H1 (cell line): ENCODE measurements around the gene CDV3. TPM values are rescaled to one million over a fixed set of nuclear protein-coding genes. Genes with fewer than 3 reads are reported as not detected.

Experiments
- CTCF ChIA-PET: fragments of 300-600 bp; sonication (Branson Sonifier 250); formaldehyde crosslinking; loops from one replicate; lab custom pipeline; 2021; ENCODE audit not compliant: partially characterized antibody; lab: Charles Lee
- POLR2A ChIA-PET: fragments of 300-600 bp; sonication (Branson Sonifier 250); formaldehyde crosslinking; loops from one replicate; lab custom pipeline; 2021; ENCODE audit warnings: inconsistent platforms; ENCODE audit not compliant: partially characterized antibody; lab: Charles Lee
- DNase-seq, 2 experiments: peaks; one replicate each; pipeline versions ENCODE4 v3.0.0 to v3.0.0-alpha.2; 2010 to 2022; ENCODE audit warnings: low spot score in 2 of 2, low read depth in 1 of 2, mixed read lengths in 1 of 2
- FAIRE-seq: peaks from 2 replicates; lab custom pipeline; 2011; peaks lifted over from hg19 to GRCh38; lab: Jason Lieb, UNC
- H2AFZ ChIP-seq: 2 replicates; pipeline ENCODE4 v1.8.1; 2012; ENCODE audit warnings: low read length, inconsistent platforms
- H2AK5ac ChIP-seq: 2 replicates; pipeline ENCODE4 v1.6.1; 2013; ENCODE audit warnings: low read depth, low read length
- H2BK120ac ChIP-seq: replicated peaks from 2 replicates; pipeline ENCODE3; 2013; ENCODE audit warnings: low read depth, low read length, inconsistent platforms
- H2BK12ac ChIP-seq: 2 replicates; pipeline ENCODE4 v1.6.1; 2013; ENCODE audit warnings: low read depth, low read length
- H2BK15ac ChIP-seq: 2 replicates; pipeline ENCODE4 v1.6.1; 2013; ENCODE audit warnings: low read length
- H2BK20ac ChIP-seq: 2 replicates; pipeline ENCODE4 v1.6.1; 2013; ENCODE audit warnings: low read length
- H2BK5ac ChIP-seq: 2 replicates; pipeline ENCODE4 v1.6.1; 2013; ENCODE audit warnings: low read depth, low read length
- H3K14ac ChIP-seq: 2 replicates; pipeline ENCODE4 v1.6.1; 2013; ENCODE audit warnings: inconsistent platforms; ENCODE audit not compliant: insufficient read length
- H3K18ac ChIP-seq: 2 replicates; pipeline ENCODE4 v1.6.1; 2013; ENCODE audit warnings: low read length; ENCODE audit errors: extremely low read depth
- H3K23ac ChIP-seq: 2 replicates; pipeline ENCODE4 v1.6.1; 2013; ENCODE audit warnings: inconsistent platforms; ENCODE audit not compliant: insufficient read length
- H3K23me2 ChIP-seq: 2 replicates; pipeline ENCODE4 v1.6.1; 2013; ENCODE audit warnings: low read depth, low read length
- H3K27ac ChIP-seq: 2 replicates; pipeline ENCODE4 v1.6.1; 2011; ENCODE audit warnings: low read depth, low read length, inconsistent platforms
- H3K27me3 ChIP-seq, 4 experiments: replicated peaks in 1 of 4; 1 replicate in 1 of 4; 2 replicates in 3 of 4; pipeline versions ENCODE4 v1.6.1 to v1.8.1; 2011 to 2013; ENCODE audit warnings: low read length in 3 of 4, mild to moderate bottlenecking in 3 of 4, inconsistent platforms in 2 of 4, mixed read lengths in 2 of 4, moderate library complexity in 1 of 4; ENCODE audit not compliant: control insufficient read depth in 3 of 4, insufficient read depth in 3 of 4; ENCODE audit errors: extremely low read depth in 1 of 4
- H3K36me3 ChIP-seq, 4 experiments: 2 replicates each; pipeline versions ENCODE4 v1.6.1 to v1.8.1; 2011 to 2013; ENCODE audit warnings: mild to moderate bottlenecking in 4 of 4, low read length in 3 of 4, moderate library complexity in 2 of 4, control low read depth in 1 of 4, inconsistent platforms in 1 of 4; ENCODE audit not compliant: insufficient read depth in 4 of 4, control insufficient read depth in 2 of 4
- H3K4ac ChIP-seq: replicated peaks from 2 replicates; pipeline ENCODE3; 2013; ENCODE audit warnings: low read length, low read depth, mixed read lengths, inconsistent platforms; ENCODE audit not compliant: insufficient read length
- H3K4me1 ChIP-seq, 4 experiments: replicated peaks in 1 of 4; 1 replicate in 1 of 4; 2 replicates in 3 of 4; pipeline versions ENCODE4 v1.6.1 to v1.8.1; 2011 to 2013; ENCODE audit warnings: low read length in 3 of 4, inconsistent platforms in 2 of 4, mixed read lengths in 1 of 4; ENCODE audit not compliant: insufficient read depth in 4 of 4, control insufficient read depth in 3 of 4
- H3K4me2 ChIP-seq, 2 experiments: 2 replicates each; pipeline versions ENCODE4 v1.6.1 to v1.8.1; 2011 to 2013; ENCODE audit warnings: low read depth in 2 of 2, low read length in 2 of 2, control low read depth in 1 of 2, inconsistent platforms in 1 of 2, mild to moderate bottlenecking in 1 of 2; ENCODE audit not compliant: insufficient read depth in 1 of 2
- H3K4me3 ChIP-seq, 4 experiments: fragments of 200-600, 300-600 bp in 1 of 4; sonication (generic), shearing (Covaris generic), sonication (Bioruptor Twin) in 1 of 4; 2 replicates each; pipeline versions ENCODE4 v1.5.1 to v1.8.1; 2011 to 2016; ENCODE audit warnings: low read length in 4 of 4, low read depth in 3 of 4, control low read depth in 2 of 4, inconsistent platforms in 2 of 4, mild to moderate bottlenecking in 2 of 4, mixed read lengths in 1 of 4, moderate library complexity in 1 of 4; ENCODE audit not compliant: insufficient read depth in 2 of 4; ENCODE audit errors: extremely low read depth in 1 of 4
- H3K56ac ChIP-seq: replicated peaks from 2 replicates; pipeline ENCODE3; 2013; ENCODE audit warnings: low read depth, mild to moderate bottlenecking, mixed read lengths, low read length, inconsistent platforms; ENCODE audit not compliant: insufficient read length
- H3K79me1 ChIP-seq: 2 replicates; pipeline ENCODE4 v1.6.1; 2013; ENCODE audit warnings: low read depth, low read length, control low read depth
- H3K79me2 ChIP-seq, 2 experiments: 2 replicates each; pipeline versions ENCODE4 v1.6.1 to v1.8.1; 2012 to 2013; ENCODE audit warnings: low read length in 2 of 2, mild to moderate bottlenecking in 2 of 2, inconsistent platforms in 1 of 2; ENCODE audit not compliant: insufficient read depth in 2 of 2, control insufficient read depth in 1 of 2
- H3K9ac ChIP-seq, 4 experiments: replicated peaks in 1 of 4; 1 replicate in 1 of 4; 2 replicates in 3 of 4; pipeline versions ENCODE4 v1.6.1 to v1.8.1; 2011 to 2013; ENCODE audit warnings: low read depth in 3 of 4, low read length in 3 of 4, control low read depth in 2 of 4, mild to moderate bottlenecking in 2 of 4, moderate library complexity in 2 of 4, inconsistent platforms in 1 of 4; ENCODE audit errors: extremely low read depth in 1 of 4
- H3K9me3 ChIP-seq, 2 experiments: 2 replicates each; pipeline versions ENCODE4 v1.6.1 to v1.8.1; 2012 to 2013; ENCODE audit warnings: mild to moderate bottlenecking in 2 of 2, moderate library complexity in 2 of 2, control low read depth in 1 of 2, inconsistent platforms in 1 of 2, low read depth in 1 of 2, low read length in 1 of 2, mixed read lengths in 1 of 2; ENCODE audit not compliant: insufficient read depth in 2 of 2
- H4K20me1 ChIP-seq, 2 experiments: replicated peaks in 1 of 2; 2 replicates each; pipeline versions ENCODE3 to v1.8.1; 2011 to 2013; ENCODE audit warnings: inconsistent platforms in 2 of 2, low read length in 2 of 2, mild to moderate bottlenecking in 1 of 2; ENCODE audit not compliant: insufficient read depth in 2 of 2, control insufficient read depth in 1 of 2
- H4K5ac ChIP-seq: 2 replicates; pipeline ENCODE4 v1.6.1; 2013; ENCODE audit warnings: low read length, low read depth, mixed read lengths, inconsistent platforms; ENCODE audit not compliant: insufficient read length
- H4K8ac ChIP-seq: 2 replicates; pipeline ENCODE4 v1.8.0; 2013; ENCODE audit warnings: mild to moderate bottlenecking, moderate library complexity, low read length, inconsistent platforms; ENCODE audit not compliant: insufficient read depth; ENCODE audit errors: extremely low read depth
- H4K91ac ChIP-seq: replicated peaks from 2 replicates; pipeline ENCODE3; 2013; ENCODE audit warnings: low read length, mixed read lengths, inconsistent platforms; ENCODE audit not compliant: insufficient read length
- EGR1 ChIP-seq: IDR thresholded peaks from 2 replicates; pipeline ENCODE4 v1.6.1; 2011; ENCODE audit warnings: low read depth, low read length, borderline replicate concordance
- GABPA ChIP-seq: IDR thresholded peaks from 2 replicates; pipeline ENCODE4 v1.6.1; 2011; ENCODE audit warnings: mild to moderate bottlenecking, low read length, moderate library complexity, borderline replicate concordance; ENCODE audit not compliant: insufficient read depth
- SP1 ChIP-seq: IDR thresholded peaks from 2 replicates; pipeline ENCODE4 v1.6.1; 2011; ENCODE audit warnings: low read depth, low read length
- whole genome bisulfite sequencing, 2 experiments: shearing (Covaris generic) in 1 of 2; methylation state at CpG; one replicate each; pipeline versions ENCODE4 v1.1.6 to v1.1.7; 2013 to 2015; ENCODE audit warnings: low lambda C conversion rate in 2 of 2, mixed read lengths in 2 of 2, inconsistent platforms in 1 of 2, low coverage in 1 of 2, missing lambda C conversion rate in 1 of 2; ENCODE audit not compliant: insufficient replicate concordance in 2 of 2, insufficient coverage in 1 of 2, insufficient read length in 1 of 2; ENCODE audit errors: extremely low coverage in 1 of 2, missing lambda C conversion rate in 1 of 2; 5-methylcytosine and 5-hydroxymethylcytosine counted together
- polyA plus RNA-seq, 7 experiments: library from polyadenylated mRNA; depleted of rRNA in 3 of 7; stranded (reverse) in 5 of 7; unstranded in 2 of 7; fragments of >200 nt in 5 of 7; fragments of 200-250 nt in 2 of 7; gene quantifications; 1 replicate in 5 of 7; 2 replicates in 1 of 7; 4 replicates in 1 of 7; pipeline versions ENCODE4 v1.2.1 to v1.2.3, GENCODE V29; 2011 to 2013; ENCODE audit warnings: missing spikeins in 2 of 7, mixed read lengths in 2 of 7
- total RNA-seq: library from RNA; stranded (reverse); fragmentation: NEBNext Ultra II Directional; extraction: Animal tissue kit (Norgen Biotek cat#: 25700); gene quantifications from 2 replicates; pipeline ENCODE4 v1.2.1, GENCODE V29; 2021

The CDV3 gene
- total and polyA plus RNA-seq, 2 of the 8 experiments (the other 6 are each of a cell fraction or from before 2014, with no cell fraction given) = 29.4 to 163 TPM

DNA sequence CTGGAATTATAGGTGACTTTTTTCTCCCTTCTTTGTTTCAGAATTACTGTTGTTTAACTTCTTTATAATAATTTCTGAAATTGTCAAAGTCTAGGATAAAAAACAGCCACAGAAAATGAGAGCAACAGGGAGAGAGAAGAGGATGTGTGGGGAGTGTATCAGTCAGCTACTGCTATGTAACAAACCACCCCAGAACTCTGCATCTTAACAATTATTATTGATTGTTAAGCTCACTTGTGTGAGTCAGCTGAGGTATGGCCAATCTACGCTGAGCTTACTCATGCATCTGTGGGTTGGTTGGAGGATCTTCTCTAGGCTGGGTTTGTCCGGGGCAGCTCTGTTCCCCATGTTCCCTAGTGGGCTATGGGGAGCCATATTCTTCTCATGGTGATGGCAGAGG, 43.7 kb upstream of the CDV3 start:
- H3K18ac ChIP-seq = no peak overlapping the region
- no peak overlapping the region for H3K56ac ChIP-seq
- no peaks in the 10 kb centered on the region; a peak in 1 of 7 replicates for H3K4me1 ChIP-seq
- H3K36me3 ChIP-seq = no peaks in the 10 kb centered on the region
- no peak overlapping the region for H3K4ac ChIP-seq
- H3K79me2 ChIP-seq = no peaks in the 10 kb centered on the region
- ChIA-PET CTCF (interaction anchor here (0.6 to 1.2 kb wide), 2 partner anchors 12 to 35 kb away, joined by 3 to 4 read pairs; no protein-coding TSS in a partner anchor), POLR2A (no interaction called here)
- no peak overlapping the region for H4K5ac ChIP-seq
- no peak overlapping the region for H3K4me2 ChIP-seq
- no peak overlapping the region for H4K8ac ChIP-seq
- no peak overlapping the region for H2BK12ac ChIP-seq
- no peak overlapping the region for H2BK20ac ChIP-seq
- no peak overlapping the region for H2BK15ac ChIP-seq
- no peak overlapping the region for H2AK5ac ChIP-seq
- WGBS, 2 experiments = 90% methylated on average over 2 of the region's 2 CpGs; no CpG with 5 or more reads in 1 of the 2 experiments
- H3K27ac ChIP-seq = no peak overlapping the region
- H3K9me3 ChIP-seq = 0 out of 4 replicates have a peak, but pooled peaks cover 0 to 3% of the 10 kb centered on the region in 2 experiments
- no peaks in the 10 kb centered on the region for H4K20me1 ChIP-seq
- no peak overlapping the region for H2AFZ ChIP-seq
- DNase-seq (no peak), FAIRE-seq (no peak)
- no peaks in the 10 kb centered on the region for H3K79me1 ChIP-seq
- H3K9ac ChIP-seq = no peak overlapping the region
- H3K23me2 ChIP-seq = no peaks in the 10 kb centered on the region; the same call in 1 of the 2 replicates
- H3K27me3 ChIP-seq = no peaks in the 10 kb centered on the region
- H3K23ac ChIP-seq = no peak overlapping the region
- no peak overlapping the region for H3K4me3 ChIP-seq
- TF ChIP-seq GABPA = no peak
- no peak for TF ChIP-seq EGR1
- TF ChIP-seq SP1 = no peak
- TF ChIP-seq, all 59 proteins: peak for 0
- H3K14ac ChIP-seq = no peak overlapping the region
- H2BK120ac ChIP-seq = no peak overlapping the region
- no peak overlapping the region for H2BK5ac ChIP-seq
- H4K91ac ChIP-seq = no peak overlapping the region
